B cell (primary cell): ENCODE measurements around the gene BPIFB1.

Experiments used
- EZH2 ChIP-seq: IDR thresholded peaks from 2 replicates; pipeline ENCODE4 v1.6.1; 2012; ENCODE audit warnings: borderline replicate concordance, low read depth, mild to moderate bottlenecking, moderate library complexity, low read length; ENCODE audit not compliant: insufficient read depth, poor library complexity, severe bottlenecking
- TF ChIP-seq, protein P1 (sequence below): fragments of 200-600 bp; IDR thresholded peaks from one replicate; pipeline ENCODE4 v1.8.0; 2022; ENCODE audit warnings: antibody characterized with exemption, mild to moderate bottlenecking

DNA sequence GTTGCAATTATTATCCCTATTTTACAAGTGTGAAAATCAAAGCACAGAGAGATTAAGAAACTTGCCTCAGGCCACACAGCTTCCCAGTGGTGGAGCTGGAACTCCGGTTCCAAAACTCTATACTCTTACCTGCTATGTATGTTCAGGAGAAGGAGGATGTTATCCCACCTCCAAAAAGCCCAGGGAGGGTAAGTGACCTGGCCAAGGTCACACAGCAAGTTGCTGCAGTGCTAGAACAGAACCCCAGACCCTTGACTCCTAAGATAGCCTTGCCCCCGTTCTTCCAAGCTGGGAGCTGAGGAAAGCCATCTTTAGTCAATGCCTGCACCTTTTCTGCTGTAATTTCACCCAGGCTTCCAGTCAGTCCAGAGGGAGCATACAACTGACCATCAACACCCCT, 42.3 kb downstream of the BPIFB1 start:
- TF ChIP-seq, protein P1, sequence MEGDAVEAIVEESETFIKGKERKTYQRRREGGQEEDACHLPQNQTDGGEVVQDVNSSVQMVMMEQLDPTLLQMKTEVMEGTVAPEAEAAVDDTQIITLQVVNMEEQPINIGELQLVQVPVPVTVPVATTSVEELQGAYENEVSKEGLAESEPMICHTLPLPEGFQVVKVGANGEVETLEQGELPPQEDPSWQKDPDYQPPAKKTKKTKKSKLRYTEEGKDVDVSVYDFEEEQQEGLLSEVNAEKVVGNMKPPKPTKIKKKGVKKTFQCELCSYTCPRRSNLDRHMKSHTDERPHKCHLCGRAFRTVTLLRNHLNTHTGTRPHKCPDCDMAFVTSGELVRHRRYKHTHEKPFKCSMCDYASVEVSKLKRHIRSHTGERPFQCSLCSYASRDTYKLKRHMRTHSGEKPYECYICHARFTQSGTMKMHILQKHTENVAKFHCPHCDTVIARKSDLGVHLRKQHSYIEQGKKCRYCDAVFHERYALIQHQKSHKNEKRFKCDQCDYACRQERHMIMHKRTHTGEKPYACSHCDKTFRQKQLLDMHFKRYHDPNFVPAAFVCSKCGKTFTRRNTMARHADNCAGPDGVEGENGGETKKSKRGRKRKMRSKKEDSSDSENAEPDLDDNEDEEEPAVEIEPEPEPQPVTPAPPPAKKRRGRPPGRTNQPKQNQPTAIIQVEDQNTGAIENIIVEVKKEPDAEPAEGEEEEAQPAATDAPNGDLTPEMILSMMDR: no peak
- TF ChIP-seq EZH2: no peak
